DMS 273 (cell line): ENCODE measurements around the gene TAF1.
"Not testable (repeated sequence)": the region's sequence is repeated elsewhere in the genome, so short reads cannot be mapped to it uniquely, and the experiment has no call there.

Experiments used
- DNase-seq: peaks from one replicate; lab custom pipeline; 2025; ENCODE audit not compliant: unreplicated experiment; lab: John Stamatoyannopoulos, UW

Gene TAF1

GRCh38 chrX:71420686-71421085 is 54.5 kb downstream of the TAF1 start:
- no peak for DNase-seq

DNA sequence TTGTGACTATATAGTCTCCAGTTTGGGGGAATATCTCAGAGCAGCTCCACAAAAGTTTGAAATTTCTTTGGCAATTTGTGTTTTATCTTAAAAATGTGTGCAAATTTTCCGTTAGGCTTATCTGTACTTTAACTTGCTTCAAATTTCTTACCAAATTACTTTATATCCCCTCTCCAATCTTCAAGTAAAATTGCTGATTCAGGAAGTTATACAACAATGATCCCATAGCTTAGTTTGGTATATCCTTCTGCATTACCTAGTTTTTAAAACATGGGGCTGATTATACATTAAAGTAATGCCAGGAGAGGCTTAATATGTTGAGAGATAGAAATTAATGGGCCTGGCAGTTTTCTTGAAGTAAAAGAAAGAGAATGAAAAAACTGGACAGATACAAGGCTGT is 66.6 kb downstream of the TAF1 start:
- DNase-seq: no peak

GRCh38 chrX:71438750-71439149 is 72.6 kb downstream of the TAF1 start:
- DNase-seq: no peak

DNA sequence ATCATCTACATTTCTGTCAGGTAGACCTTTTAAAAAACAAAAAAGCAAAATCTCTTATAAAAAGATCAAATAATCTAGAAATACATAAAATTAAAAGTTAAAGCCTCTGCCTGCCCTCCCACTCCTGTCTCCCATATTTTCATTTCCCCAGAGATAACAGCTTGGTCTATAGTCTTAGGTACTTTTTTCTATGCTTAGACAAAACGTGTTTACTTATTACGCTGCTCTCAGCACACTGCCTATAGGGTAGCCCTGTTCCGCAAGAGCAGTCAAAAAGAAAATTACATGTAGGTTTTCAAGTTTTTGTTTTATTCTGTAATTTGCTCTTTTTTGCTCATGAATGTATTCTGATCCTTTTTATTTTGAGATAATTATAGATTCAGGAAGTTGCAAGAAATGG is 73.3 kb downstream of the TAF1 start:
- no peak for DNase-seq

DNA sequence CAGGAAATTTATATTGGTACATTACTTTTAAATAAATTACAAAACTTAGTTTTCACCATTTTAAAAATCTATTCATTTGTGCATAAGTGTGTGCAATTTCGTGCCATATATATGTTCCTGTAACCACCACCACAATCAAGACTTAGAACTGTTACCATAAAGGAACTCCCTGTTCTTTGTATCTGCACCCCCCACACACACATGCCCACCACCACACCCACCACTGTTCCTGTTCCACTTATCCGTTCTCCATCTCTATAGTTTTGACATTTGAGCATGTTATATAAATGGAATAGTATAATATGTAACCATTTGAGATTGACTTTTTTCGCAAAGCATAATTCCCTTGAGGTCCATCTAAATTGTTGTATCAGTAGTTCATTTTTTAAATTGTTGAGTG is 73.7 kb downstream of the TAF1 start:
- no peak for DNase-seq

DNA sequence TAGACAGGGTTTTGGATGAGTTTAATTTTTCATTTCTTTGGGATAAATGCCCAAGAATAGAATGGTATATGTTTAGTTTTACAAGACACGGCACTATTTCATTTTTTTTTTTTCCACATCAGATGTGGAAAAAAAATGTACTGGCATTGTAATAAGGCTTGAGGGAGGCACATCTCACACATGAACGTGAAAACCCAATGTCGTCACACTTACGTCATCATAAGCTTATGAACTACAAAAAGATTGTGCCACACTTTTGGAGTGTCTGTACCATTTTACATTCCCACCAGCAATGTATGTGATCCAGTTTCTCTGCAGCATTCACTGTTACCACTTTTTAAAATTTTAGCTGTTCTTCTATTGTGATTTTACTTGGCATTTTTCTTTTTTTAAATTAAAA is 74.2 kb downstream of the TAF1 start:
- DNase-seq: no peak

DNA sequence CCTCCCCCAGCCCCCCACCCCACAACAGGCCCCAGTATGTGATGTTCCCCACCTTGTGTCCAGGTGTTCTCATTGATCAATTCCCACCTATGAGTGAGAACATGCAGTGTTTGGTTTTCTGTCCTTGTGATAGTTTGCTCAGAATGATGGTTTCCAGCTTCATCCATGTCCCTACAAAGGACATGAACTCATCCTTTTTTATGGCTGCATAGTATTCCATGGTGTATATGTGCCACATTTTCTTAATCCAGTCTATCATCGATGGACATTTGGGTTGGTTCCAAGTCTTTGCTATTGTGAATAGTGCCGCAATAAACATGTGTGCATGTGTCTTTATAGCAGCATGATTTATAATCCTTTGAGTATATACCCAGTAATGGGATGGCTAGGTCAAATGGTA is 75.7 kb downstream of the TAF1 start:
- DNase-seq: not testable (repeated sequence)

DNA sequence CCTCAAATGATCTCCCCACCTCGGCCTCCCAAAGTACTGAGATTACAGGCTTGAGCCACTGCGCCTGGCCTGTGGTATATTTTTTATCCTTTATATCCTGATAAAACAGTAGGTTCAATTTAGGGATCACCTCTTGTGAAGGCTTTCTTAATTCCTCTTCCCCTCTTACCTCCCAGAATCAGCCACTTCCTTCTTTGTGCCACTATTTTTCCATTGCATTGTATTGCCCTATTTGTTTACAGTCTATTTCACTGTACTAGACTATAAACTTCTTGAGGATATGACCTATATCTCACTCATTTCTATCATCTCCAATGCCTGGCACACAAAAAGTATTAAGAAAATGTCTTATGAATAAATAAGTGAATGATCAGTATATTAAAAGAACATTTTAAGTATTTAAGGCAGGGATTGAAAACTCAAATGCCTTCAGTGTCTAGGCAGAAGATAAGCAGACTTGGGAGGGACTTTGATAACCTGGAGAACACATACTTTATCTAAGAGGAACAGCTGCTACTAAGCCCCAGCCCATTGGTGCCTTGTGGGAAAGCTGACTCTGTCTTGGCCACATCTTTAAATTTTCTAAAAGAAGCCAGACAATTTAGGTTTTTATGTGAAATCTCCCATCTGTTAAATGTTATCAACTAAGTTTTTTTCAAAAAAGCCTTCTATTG is 84.4 kb downstream of the TAF1 start:
- DNase-seq: no peak

DNA sequence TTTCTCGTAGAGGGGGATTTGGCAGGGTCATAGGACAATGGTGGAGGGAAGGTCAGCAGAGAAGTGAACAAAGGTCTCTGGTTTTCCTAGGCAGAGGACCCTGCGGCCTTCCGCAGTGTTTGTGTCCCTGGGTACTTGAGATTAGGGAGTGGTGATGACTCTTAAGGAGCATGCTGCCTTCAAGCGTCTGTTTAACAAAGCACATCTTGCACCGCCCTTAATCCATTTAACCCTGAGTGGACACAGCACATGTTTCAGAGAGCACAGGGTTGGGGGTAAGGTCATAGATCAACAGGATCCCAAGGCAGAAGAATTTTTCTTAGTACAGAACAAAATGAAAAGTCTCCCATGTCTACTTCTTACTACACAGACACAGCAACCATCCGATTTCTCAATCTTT is 85.4 kb downstream of the TAF1 start:
- not testable (repeated sequence) for DNase-seq

- no peak for DNase-seq
Observed at GRCh38 chrX:71453056-71453455, 86.9 kb downstream of the TAF1 start.

DNA sequence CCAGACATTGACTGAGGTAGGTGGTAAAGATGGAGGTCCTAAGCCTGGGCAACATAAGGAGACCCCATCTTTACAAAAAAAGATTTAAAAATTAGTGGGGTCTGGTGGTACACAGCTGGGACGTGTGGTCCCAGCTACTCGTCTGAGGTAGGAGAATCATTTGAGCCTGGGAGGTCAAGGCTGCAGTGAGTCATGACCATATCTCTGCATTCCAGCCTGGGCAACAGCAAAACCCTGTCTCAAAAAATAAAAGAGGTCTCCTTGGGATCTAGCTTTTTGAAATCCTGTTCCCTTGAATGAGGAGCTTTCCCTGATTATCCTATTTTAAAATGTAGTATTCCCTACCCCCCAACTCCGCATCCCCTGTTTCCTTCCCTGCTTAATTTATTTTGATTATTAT is 88.1 kb downstream of the TAF1 start:
- DNase-seq: no peak

DNA sequence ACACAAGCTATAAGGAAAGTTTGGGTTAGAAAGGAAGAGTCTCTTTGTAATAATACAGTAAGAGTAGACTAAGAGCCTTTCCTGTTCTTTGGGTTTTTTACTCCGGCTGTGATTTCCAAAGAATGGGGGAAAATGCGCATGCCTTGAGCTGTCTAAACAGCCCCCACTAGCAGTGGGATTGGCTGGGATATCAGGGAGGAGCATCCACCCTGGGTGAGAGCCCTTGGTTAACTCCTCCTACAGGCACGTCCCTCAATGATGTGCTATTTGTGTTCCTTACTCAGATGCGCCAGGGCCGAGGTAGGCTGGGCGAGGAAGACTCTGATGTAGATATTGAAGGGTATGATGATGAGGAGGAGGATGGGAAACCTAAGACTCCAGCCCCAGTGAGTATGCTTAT is 92.7 kb downstream of the TAF1 start:
- DNase-seq: no peak

GRCh38 chrX:71464968-71465367 is 98.8 kb downstream of the TAF1 start:
- DNase-seq: no peak

GRCh38 chrX:71466979-71467523 is 100.9 kb downstream of the TAF1 start:
- DNase-seq: no peak

GRCh38 chrX:71475785-71476540 is 109.8 kb downstream of the TAF1 start:
- DNase-seq: no peak

DNA sequence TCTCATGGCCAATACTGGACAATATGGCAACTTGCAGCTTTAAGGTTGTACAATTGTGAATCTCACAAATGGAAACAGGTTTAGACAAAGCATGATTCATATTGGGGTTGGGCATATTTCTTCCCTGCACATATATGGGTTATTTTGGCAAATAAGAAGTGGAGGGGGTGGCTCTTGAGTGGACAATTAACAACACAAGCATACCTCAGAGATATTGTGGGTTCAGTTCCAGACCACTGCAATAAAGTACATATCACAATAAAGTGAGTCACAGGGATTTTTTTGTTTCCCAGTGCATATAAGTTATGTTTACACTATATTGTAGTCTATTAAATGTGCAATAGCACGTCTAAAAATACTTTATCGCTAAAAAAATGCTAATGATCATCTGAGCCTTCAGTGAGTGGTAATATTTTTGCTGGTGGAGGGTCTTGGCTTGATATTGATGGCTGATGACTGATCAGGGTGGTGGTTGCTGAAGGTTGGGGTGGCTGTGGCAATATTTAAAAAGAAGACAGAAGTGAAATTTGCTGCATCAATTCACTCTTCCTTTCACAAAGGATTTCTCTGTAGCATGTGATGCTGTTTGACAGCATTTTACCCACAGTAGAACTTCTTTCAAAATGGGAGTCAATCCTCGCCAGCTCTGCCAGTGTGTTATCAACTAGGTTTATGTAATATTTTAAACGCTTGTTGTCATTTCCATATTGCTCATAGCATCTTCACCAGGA is 116.2 kb downstream of the TAF1 start:
- DNase-seq: no peak

DNA sequence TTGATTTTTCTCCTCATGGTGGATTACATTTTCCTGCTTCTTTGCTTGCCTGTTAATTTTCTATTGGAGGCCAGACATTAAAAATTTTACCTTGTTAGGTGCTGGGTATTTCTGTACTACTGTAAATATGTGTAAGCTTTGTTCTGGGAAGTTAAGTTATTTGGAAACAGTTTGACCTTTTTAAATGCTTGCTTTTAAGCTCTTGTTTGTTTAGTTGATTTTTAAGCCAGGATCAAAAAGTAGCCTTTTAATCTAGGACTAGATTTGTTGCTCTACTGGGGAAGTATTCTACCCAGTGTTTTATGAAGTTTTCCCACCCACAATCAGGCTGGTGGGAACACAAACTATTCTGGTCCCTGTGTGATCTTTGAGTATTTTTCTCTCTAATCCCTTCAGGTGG is 121.7 kb downstream of the TAF1 start:
- DNase-seq: no peak

- DNase-seq: no peak
Observed at GRCh38 chrX:71489540-71489939, 123.4 kb downstream of the TAF1 start.

DNA sequence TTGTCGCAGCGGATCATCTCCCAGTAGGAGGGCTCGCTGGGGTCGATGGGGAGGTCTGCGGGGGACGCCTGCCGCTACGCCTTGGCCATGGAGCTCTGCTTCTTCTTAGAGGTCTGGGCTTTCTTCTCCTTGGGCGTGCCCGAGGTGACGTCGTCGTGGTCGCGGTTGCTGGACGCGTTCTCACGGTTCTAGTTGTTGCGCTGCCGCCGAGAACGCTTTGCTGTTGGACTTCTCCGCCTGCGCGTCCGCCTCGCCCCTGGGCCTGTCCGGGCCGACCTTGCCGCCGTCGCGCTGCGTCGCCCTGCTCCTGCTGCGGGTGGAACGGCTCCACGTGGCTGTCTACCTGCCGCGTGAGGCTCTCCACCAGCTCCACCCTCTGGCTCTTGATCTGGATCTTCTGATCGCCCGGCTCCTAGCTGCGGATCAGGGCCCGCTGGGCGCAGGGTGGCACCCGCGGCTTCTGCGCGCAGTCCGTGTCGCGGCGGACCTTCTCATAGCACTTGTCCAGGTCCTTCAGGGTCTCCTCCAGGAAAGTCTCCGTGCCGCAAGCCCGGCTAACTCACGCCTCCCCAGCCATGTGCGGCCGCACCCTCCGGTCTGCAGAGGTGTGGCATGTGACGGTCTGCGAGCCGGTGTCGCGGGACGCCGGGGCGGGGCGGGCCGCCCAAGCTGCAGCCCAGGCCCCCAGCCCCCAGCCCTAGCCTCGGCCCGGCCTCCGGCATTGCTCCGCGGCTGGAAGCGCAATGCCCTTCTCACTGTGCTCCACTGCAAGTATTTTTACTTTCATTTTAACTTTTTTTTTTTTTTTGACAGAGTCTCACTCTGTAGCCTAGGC is 126.3 kb downstream of the TAF1 start:
- DNase-seq: peak; percentile 67

DNA sequence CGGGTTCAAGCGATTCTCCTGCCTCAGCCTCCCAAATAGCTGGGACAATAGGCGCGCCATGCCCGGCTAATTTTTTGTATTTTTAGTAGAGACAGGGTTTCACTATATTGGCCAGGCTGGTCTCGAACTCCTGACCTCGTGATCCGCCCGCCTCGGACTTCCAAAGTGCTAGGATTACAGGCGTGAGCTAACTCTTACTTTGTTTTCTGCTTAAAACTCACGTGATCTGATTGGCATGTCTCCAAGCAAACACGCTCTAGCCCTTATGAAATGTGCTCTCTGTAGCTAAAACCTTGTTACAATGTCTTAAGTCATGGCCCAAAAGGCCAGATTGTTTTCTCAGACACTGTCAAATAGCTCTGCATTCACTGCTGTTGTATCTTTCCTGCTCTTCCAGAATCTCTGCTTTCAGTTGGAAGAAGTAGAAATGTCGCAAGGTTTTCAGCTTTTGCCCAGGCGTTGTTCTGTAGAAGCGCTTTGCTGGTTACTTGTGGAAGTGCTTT is 127.0 kb downstream of the TAF1 start:
- peak; percentile 17 for DNase-seq

DNA sequence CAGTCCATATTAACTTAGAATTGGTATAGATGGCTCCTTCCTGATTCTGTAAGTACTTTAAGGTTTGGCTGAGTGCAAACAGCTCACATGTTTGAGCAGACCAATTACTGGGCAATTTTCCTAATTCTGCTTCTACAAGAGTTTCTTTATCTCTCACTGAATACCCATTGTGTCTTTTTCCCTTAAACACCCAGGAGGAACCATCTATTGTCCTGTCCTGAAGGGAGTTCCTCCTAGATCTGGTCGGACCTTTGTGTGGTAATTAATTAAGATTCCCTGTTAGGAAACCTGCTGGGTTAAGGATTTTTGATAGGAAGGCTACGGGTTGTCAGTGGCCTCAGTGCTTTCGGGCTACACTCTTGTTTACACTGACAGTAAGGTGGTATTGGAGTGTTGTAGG is 129.8 kb downstream of the TAF1 start:
- DNase-seq: not testable (repeated sequence)
